Measurements from ENCODE around the gene HHEX.
A peak's percentile ranks its signal among the peaks of the same experiment; 100 is the strongest.
"Not testable (repeated sequence)": the region's sequence is repeated elsewhere in the genome, so short reads cannot be mapped to it uniquely, and the experiment has no call there.

Gene HHEX

DNA sequence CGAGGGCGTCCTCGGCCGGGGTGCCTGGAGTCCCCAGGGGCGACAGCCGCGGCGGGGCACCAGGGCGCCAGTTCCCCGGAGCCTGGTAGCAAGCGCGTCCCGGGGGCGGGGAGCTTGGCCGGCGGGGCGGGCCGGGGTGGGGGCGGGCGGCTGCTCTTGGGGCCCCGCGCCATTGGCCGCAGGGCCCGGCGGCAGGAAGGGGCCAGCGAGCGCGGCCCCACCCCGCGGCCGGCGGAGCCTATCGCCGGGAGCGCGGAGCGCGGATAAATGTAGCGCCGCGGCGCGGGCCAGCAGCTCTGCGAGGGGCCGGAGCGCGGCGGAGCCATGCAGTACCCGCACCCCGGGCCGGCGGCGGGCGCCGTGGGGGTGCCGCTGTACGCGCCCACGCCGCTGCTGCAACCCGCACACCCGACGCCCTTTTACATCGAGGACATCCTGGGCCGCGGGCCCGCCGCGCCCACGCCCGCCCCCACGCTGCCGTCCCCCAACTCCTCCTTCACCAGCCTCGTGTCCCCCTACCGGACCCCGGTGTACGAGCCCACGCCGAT, at the start of gene HHEX:
HHEX (plus strand) TSS at position 293 of the 548 bp plus-strand sequence; CDS start at position 325, 32 bp downstream.
- no peak for DNase-seq

DNA sequence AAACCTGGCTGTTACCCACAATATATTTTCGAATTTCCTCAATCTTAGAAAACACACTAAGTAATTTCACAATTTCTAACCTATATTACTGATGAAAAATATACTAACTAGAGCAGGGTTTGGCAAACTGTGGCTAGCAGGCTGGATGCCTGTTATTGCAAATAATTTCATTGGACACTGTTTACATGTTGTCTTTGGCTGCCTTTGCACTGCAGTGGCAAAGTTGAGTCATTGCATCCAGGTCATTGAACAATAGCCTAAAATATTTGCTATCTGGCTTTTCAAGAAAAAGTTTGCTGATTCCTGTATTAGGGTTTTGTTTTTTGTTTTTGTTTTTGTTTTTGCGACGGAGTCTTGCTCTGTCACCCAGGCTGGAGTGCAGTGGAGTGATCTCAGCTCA, 49.6 kb upstream of the HHEX start:
- no peak for DNase-seq

DNA sequence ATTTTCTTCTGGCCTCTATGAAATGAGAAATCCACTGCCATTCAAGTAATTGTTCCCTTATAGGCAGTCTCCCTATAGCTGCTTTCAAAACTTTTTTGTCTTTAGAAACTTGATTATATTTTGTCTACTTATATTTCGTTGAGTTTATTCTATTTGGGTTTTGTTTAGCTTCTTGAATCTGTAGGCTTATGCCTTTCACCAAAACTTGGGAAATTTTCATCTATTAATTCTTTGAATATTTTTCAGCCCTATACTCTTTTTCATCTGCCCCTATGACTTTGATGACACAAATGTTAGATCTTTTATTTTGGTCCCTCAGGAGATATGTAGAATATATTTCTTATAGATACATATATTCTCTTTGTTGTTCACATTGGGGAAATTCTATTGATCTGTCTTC, 48.3 kb upstream of the HHEX start:
- no peak for DNase-seq

DNA sequence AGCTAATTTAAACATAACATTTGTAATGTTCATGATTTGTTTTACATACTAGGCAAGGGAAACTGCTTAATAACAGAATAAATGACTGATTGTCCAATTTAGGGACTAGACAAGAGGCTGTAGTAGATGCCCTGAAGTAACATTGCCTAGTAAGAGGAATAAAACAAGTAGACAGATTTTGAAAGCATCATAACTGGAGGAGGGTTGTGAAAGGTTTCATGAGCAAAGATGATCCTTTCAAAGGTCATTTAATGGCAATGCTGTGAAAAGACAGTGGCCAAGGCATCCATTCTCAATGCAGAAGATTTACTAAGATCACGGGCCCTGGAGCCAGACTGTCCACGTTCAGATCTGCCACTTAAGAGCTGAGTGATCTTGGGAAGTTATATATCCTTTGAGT, 44.8 kb upstream of the HHEX start:
- DNase-seq, result no peak

DNA sequence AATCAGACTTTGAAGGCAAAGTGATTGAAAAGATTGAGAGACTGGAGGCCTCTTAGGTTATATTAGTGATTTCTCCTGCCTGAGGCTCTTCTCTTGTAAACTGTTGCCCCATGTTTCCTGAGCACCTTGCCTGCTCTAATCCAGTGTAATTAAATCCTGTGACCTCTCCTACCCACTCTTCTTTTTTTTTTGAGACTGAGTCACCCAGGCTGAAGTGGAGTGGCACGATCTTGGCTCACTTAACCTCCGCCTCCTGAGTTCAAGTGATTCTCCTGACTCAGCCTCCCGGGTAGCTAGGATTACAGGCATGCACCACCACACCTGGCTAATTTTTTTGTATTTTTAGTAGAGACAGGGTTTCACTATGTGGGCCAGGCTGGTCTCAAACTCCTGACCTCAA, 38.9 kb upstream of the HHEX start:
- not testable (repeated sequence) for DNase-seq

DNA sequence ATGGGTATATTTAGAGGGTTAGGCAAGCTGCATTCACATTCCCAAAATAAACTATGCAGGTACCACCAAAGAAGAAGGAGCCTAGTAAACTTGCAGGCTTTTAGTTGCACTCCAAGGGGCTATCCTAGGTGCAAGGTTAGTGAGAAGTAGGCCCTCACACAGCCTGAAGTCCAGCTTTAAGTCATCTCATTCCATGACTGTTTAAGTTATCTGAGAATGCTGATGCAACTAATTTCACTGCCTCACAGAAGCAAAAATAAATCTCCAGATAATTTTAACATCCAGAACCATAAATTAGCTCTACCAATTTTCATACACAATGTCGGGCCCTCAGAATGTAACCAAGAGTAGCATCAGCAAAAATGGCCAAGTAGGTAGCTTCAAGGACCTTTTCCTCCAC, 34.3 kb upstream of the HHEX start:
- DNase-seq, result no peak

DNA sequence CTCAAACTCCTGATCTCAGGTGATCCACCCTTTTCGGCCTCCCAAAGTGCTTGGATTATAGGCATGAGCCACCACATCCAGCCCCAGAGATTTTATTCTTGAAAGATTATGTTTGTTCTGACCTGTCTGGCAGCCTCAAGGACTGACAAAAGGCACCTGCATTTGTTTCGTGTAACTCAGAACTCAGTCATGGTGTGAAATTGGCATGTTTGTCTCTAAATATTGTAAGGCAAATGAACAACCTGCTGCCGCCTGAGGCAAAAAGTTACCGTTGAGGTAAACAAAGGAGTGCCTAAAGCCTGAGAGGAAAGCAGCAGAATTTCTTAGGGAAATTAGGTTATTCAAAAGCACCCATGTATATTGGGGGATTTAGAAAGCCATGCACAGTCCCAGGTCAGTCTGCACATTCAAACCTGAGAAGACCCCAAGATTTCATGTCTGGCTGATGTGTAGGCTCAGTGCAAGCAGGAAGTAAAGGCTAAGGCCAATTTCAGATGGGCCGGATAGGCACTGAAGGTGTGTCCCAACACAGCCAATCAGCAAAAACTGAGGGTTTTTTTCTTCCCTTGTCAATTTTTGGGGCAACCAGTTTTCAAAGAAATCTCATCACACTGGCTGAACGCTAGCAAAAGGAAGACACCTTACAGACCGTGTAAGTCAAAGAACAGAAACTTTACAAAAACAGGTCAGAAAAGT, 33.3 kb upstream of the HHEX start:
- no peak for DNase-seq

DNA sequence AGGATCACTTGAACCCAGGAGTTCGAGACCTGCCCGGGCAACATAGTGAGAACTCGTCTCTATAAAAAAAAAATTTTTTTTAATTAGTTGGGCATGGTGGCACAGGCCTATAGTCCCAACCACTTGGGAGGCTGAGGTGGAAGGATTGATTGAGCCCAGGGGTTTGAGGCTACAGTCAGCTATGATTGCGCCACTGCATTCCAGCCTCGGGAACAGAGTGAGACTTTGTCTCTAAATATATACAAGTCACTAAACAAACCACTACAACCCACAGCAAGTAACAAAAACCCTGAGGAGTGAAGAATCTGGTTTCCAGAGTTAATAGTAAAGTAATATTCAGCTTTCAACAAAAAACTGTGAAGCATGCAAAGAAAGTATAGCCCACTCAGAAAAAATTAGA, 32.7 kb upstream of the HHEX start:
- DNase-seq, result no peak

DNA sequence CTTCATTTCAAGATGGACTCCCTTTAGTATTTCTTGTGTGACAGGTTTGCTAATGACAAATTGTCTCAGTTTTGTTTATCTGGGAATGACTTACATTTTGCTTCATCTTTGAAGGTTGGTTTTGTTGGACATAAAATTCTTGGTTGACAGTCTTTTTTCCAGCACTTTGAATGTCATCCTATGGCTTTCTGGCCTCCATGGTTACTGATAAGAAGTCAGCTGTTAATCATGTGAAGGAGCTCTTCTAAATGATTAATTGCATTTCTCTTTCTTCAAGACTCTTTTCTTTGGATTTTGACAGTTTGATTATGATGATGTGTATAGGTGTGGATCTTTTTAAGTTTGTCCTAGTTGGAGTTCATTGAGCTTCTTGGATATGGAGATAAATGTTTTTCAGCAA, 26.9 kb upstream of the HHEX start:
- DNase-seq, result no peak

DNA sequence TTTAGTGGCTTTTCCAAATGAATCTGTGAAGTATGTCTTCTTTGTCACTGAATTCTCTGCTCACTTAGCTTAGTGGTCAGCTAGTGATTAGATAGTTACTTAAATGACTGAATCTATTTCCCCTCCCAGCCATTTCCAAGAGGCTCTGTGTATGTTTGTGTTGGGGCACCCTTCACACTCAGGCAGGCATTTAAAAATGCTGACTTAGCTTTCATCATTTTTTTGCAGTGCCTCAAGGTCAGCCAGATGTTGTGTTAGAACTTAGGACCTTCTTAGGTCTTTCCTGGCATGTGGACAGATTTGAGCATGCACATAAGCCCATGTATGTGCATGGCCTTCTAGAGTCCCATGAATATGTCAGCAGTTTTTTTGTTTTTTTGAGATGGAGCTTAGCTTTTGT, 25.4 kb upstream of the HHEX start:
- DNase-seq, result no peak

DNA sequence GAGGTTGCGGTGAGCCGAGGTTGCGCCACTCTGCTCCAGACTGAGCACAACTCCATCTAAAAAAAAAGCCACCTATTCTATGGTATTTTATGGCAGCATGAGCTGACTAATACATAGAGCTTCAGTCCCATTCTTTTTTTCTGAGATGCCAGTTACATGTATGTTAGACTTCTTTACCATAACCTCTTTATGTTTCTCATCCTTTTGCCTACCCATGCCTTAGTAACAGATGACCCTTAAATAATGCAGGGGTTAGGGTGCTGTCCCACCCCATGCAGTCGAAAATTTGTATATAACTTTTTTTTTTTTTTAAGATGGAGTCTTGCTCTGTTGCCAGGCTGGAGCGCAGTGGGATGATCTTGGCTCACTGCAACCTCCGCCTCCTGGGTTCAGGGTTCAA, 22.7 kb upstream of the HHEX start:
- DNase-seq, result no peak

DNA sequence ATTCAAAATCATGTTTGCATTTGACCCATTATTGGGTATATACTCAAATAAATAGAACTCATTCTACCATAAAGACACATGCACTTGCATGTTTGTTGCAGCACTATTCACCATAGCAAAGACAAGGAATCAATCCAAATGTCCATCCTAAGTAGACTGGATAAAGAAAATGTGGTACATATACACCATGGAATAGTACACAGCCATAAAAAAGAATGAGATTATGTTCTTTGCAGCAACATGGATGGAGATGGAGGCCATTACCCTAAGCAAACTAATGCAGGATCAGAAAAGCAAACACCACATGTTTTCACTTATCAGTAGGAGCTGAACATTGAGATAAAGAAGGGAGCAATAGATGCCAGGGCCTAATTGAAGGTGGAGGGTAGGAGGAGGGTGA, 12.0 kb upstream of the HHEX start:
- no peak for DNase-seq

DNA sequence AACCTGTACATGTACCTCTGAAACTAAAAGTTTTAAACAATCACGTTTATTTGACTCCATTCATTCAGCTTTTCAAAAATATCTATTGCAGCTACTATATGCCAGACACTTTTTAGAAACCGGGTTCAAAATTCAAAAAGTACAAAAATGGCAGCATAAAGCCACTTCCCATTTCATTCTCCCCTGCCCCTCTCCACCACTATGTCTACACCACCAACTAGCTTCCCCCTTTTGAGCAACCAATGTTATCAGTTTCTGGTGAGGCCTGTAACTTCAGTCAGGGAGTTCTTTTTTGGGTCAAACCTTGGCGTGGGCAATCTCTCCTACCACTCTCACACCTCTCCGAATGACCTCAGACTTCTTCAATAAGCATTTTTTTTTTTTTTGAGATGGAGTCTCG, 11.5 kb upstream of the HHEX start:
- no peak for DNase-seq

DNA sequence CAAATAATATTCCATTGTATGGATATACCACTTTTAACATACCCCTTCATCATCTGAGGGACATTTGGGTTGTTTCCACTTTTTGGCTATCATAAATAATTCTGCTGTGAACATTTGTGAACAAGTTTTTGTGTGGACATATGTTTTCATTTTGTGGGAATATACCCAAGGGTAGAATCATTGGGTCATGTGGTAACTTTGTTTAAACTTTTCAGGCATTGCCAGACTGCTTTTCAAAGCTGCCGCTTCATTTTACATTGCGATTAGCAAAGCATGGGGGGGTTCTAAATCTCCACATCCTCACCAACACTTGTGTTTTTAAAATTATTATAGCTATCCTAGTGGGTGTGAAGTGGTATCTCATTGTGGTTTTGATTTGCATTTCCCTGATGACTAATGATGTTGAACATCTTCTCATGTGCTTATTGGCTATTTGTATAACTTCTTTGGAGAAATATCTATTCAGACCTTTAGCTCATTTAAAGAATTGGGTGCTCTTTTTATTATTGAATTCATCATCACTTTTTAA, 8.4 kb upstream of the HHEX start:
- DNase-seq, result no peak

DNA sequence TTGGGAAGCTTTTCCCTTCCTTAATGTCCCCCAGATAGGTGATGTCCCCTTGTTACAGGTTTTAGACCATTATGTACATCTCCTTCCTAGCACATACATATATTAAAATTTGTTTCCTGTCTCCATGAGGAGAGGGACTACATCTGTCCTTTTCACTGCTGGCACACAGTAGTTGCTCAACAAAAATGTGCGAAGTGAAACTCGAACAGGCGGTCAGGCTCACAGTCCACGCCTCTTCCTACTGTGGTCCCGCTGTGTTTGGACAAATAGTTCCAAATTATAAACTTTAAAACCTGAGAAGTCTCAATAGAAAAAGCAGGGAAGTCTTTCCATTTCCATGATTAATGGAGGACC, 1.2 kb upstream of the HHEX start:
- DNase-seq, result no peak

DNA sequence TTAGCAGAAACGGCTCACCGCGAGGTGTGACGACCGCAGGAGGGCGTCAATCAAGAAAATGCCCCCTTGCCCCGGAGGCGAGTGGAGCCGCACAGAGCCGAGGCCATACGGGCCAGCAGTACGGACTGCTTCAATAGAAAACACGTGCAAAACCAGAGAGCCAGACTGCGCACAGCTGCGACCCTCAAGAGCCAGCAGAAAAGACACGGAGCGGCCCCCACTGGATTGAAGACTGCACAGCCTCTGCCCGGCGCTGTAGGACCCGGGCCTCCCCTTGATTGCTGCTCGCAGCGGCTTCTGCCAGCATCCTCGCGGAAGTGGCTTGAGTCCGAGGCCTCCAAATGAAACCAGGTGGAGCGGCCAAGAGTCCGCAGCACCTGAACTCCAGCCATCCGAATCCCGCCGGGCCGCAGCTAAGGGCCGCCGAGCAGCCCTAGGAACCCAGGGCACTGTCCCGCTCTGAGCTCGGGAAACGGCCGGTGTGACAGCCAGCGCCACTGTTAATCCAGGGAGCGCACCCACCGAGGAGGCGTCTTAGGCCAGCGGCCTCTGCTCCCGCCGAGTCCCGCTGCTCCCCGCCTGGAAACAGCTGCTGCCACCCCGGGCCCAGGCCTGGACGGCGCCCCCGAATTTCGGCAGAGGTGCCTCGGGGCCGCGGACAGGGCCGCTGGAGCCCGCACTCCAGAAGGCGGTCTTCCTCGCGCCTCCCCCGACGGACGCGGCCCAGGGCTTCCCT, 660 bp upstream of the HHEX start:
- DNase-seq, result peak; percentile 21

DNA sequence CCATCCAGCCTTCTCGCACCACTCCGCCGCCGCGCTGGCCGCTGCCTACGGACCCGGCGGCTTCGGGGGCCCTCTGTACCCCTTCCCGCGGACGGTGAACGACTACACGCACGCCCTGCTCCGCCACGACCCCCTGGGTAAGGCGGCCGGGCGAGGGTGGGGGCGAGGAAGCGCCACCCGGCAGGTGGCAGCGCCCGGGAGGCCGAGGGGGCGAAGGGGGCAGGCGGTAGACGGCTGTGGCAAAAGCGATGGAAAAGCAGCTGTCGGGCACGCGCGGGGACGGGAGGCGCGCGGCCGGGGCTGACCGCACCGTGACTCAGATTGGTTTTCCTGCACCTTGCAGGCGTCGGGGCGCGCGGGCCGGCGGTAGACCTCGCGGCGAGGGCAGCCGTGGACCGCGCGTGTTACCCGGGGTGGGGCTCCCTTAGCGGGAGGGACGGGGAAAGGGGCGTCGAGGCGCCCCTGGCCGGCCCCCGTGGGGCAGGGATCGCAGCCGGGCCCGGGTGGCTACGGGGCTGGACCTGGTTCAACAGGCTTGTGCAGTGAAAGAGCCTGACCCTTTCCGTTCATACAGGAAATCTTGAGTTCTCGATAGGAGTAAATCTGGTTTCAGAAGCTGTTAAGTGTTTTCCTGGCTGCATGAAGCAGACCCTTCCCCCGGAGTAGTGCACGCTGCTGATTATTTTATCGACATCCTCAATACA, 608 bp downstream of the HHEX start:
- peak; percentile 20 for DNase-seq

DNA sequence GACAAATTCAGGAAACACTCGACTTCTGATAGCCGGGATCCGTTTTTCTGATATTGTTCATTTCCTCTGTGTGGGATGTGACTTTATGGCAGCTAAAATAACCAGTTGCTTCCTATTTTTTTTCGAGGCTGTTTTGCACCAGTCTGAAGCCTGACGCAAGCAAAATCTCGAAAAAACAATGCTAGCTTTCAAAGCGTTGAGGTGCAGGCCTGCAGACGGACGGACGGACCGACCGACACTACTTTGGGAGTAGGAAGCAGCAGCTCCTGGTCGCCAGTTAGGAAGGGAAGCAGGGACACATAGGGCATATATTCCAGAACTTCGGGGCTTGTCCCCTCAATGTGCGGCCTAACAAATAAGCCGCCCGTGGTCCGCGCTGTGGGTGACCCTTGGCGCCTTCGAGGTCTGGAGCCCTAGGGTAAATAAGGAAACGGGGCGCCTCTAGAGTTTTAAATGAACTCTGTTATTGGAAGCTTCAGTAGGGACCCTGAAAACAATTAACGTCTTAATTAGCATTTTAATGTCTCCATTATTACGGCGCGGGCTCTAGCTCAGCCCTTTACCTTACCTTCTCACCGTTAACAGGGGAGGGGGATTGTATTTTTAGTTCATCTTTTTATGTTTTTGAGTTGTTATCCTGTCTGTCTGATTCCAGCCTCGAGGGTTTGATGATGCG, 1.3 kb downstream of the HHEX start:
- no peak for DNase-seq

DNA sequence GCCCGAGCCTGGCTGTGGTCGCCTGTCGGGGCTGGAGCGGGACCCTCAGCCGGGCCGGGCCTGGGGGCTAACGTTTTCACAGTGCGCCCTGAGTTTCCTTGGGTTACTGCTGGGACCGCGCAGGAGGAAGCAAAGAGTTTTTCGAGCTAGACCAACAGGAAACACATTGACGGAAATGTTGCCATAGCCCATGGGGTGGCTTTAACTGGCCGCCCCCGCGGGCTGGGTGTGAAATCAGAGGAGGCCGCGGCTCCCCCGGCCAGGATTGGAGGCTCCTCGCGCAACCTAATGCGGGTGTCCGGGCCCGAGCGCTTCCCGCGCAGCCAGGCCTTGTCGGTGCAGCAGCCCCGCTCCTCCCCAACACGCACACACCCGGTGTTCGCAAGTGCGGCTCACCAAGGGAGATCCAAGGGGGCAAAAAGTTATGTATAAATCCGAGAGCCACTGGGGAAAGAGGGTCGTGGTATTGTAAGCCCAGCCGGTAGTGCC, 1.9 kb downstream of the HHEX start:
- no peak for DNase-seq

DNA sequence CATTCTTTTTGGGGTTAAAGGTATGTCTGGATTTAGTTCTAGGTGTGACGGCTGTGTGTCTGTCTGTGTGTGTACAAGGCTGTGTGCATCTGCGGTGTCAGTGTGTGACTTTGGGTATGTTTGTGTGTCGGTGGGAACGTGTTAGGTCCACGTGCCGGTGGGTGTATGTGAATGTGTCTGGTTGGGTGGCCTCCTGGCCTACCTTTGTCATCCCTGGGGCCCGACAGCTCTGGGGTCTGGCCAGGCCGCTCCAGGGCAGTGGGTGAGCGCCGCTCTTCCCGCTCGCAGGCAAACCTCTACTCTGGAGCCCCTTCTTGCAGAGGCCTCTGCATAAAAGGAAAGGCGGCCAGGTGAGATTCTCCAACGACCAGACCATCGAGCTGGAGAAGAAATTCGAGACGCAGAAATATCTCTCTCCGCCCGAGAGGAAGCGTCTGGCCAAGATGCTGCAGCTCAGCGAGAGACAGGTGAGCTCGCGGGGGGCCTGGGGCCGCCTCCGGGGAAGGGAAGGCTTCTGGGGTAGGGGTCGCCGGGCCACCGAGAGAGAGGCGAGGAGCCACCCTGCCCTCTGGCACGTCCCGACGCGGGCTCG, 2.4 kb downstream of the HHEX start:
- DNase-seq, result peak; percentile 57

DNA sequence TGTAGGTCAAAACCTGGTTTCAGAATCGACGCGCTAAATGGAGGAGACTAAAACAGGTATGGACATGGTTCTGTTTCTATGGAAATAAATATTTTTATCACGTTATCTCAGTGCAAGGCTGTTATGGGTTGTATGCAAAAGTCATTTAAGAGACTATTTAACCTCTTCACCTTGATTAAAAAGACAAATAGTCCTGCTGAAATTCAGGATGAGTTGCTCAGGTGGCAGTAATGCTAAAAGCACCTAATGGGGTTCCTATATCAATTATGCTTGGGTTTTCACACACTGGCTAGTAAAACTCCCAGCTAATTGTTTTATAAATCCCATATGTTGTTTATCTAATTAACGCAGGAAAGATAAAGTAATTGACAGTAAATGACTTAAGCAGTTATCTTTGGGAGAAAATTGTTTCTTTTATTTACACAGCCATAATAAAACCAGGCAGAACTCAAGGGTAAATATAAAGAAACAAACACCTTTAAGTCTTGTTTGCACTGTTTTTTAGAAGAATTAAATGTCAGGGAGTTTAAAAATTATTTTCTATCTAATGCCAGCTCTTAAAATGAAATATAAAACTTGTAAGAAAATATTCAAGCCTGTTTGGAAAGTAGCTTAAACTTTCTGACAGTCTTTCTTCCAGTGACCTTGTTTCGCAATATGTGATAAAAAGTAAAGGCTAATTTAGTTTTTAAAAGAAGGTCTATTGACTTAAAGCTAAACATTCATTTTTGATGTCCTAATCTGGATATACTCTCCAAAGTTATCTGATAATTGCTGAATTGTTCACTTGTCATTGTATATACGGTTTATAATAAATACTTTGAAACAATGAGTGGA, 3.2 kb downstream of the HHEX start:
- DNase-seq, result no peak

DNA sequence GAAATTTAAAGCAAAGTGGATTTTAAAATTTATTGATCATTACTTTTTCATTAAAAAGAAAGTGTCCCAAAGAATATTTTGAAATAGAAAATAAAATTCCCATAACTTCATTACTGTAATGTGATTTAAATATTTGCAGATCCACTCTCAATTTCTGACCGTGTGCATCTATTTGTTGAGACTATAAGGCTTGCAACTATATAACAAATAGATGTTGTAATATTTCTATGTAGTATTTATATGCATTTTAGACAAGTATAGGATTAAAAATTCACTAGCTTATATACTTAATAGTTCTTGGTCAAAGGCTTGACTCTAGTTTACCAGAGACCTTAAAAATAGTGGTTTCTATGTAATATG, 3.8 kb downstream of the HHEX start:
- DNase-seq, result no peak
